ENCODE data around the gene ERBB3.

- no peak for TF ChIP-seq CTCF (IDR thresholded peaks at IDR 0.05; ENCODE audit: insufficient read depth, low read depth, low read length)
- TF ChIP-seq EZH2 (IDR thresholded peaks at IDR 0.05; ENCODE audit: insufficient read depth, low read length): no peak
Measured at GRCh38 chr12:56040151-56040550, 39.8 kb upstream of the ERBB3 start.
